Stimulated activated CD4-positive, alpha-beta T cell treated with anti-CD3 and anti-CD28 coated beads, Interleukin-4, amount 100 ng/mL, for 24 hours (primary cell): ENCODE results near the gene PRKRIP1.
"Not testable (repeated sequence)": the region's sequence is repeated elsewhere in the genome, so short reads cannot be mapped to it uniquely, and the experiment has no call there.

Experiments
- DNase-seq: peaks from one replicate; pipeline ENCODE4 v3.0.0-alpha.2; 2020

The PRKRIP1 gene

DNA sequence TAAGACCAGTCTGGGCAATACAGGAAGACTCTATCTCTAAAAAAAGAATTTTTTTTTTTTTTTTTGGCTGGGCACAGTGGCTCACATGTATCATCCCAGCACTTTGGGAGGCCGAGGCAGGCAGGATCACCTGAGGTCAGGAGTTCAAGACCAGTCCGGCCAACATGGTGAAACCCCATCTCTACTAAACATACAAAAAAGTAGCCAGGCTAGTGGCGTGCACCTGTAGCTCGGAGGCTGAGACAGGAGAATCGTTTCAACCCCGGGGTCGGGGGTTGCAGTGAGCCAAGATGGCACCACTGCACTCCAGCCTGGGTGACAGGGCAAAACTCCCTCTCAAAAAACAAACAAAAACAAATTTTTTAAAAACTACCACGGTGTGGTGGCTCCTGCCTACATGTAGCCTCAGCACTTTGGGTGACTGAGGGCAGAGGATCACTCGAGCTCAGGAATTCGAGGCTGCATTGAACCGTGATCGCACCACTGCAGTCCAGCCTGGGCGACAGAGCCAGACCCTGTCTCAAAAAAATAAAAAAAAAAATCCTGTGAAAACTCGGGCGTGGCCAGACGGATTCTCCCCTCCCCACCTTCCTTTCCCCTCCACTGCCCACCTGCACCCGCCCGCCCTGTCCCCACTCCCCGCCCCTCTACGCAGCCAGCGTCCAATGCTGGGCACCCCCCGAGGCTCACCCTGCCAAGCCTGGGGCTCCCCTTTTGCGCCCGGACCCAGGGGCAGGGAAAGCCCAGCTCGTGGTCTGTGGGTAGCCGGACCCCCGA lies 36.5 kb downstream of the PRKRIP1 start:
- no peak for DNase-seq

DNA sequence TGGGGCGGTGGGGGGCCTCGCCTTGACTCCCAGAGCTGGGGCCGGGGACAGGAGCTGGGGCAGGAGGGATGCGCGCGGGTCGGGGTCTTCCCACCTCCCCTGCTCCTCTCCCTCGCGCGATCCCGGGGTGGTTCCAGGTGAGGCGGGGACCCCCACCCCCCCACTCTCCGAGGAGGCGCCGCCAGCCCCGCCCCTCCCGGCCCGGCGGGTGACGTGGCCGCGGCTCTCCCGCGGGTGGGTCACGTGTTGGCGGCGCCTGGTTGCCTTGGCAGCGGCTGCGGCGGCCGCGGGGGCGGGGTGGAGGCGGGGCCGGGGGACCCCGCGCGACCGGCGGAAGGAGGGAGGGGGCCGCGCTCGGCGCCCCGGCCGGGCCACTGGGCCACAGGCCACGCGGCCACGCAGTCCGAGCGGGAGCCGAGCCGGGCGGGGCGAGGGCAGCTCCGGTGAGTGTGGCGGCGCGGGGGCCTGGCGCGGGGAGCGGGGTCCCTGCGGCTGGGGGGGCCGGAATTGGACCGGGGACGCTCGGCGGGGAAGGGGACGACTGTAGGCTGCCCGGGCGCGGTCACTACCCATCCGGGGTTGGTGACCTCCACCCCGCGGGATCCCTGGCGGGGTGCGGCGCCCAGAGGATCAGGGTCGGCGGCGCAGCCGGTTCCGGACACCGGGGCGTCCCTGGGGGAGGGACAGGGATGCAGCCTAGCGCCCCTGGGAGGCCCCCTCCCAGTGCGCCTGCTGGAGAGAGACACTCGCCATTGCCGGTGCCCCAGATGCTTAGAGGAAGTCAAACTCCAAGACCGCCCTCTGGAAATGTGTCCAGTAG lies 37.3 kb downstream of the PRKRIP1 start, which contains the start of gene ORAI2:
Gene ORAI2, plus strand, starts transcription at position 357 of the 820 bp plus-strand sequence. CDS start 5,382 bp downstream, outside the sequence.
- DNase-seq: peak; percentile 86

DNA sequence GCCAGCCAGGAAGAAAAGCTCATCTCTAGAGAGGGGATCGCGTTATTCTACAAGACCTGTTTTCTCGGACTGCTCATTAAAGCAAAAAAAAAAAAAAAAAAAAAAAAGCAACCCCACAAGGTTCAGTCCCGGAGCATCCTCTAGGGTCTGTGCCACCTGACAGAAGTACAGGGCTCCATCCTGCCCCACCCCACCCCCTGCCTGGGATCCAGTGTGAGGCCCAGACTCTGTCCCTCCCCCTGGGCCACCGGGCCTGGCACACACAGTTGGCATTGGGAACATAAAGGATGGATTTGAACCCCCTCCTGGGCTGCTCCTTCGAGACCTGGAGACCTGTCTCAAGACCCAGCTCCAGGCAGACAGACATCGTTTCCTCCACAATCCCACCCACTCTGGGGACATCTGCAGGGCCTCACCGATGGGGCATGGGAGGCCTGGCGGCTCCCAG lies 37.9 kb downstream of the PRKRIP1 start:
- no peak for DNase-seq

DNA sequence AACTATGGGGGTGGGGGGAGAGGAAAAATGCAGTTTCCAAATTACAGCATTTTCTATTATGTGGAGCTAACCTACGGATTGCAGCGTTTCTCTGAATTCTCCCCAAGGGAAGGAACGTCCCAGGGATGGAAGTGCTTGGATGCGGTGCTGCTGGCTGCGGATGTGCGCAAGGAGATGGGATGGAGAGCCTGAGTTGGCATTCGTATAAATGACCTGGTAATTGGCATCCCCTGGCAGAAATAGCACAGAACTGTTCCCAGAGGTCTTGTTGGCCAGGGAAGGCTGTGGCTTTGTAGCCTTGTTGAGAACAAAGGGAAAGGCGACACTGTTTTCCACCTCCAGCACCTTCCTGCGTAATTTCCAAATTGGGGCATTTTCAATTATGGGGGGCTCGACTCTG lies 40.0 kb downstream of the PRKRIP1 start:
- DNase-seq: no peak

DNA sequence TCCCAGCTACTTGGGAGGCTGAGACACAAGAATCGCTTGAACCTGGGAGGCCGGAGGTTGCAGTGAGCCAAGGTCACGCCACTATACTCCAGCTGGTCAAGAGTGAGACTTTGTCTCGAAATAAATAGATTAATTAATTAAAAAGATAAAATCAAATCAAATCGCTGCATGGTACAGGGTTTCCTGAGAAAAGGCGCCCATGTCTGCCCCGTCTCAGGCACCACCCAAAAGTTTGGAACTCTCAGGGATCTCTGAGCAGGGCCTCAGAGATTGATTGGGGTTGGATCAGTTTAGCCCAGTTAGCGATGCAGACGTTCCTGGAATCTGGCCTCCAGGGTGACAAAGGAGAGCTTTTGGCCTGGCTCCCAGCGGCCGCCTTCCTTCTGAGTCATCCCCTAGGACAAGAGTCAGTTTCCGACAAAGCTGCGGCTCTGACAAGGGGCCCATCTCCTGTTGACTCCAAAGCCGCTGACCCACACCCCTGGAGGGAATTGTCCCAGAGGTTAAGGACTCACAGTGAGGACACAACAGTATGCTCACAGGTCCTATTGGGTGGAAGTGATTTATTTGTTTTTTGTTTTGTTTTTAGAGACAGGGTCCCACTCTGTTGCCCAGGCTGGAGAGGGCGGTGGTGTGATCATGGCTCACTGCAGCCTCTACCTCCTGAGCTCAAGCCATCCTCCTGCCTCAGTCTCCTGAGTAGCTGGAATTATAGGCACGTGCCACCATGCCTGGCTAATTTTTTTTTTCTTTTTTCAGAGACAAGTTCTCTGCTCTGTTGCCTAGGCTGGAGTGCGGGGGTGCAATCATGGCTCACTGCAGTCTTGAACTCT lies 44.0 kb downstream of the PRKRIP1 start:
- DNase-seq: no peak

DNA sequence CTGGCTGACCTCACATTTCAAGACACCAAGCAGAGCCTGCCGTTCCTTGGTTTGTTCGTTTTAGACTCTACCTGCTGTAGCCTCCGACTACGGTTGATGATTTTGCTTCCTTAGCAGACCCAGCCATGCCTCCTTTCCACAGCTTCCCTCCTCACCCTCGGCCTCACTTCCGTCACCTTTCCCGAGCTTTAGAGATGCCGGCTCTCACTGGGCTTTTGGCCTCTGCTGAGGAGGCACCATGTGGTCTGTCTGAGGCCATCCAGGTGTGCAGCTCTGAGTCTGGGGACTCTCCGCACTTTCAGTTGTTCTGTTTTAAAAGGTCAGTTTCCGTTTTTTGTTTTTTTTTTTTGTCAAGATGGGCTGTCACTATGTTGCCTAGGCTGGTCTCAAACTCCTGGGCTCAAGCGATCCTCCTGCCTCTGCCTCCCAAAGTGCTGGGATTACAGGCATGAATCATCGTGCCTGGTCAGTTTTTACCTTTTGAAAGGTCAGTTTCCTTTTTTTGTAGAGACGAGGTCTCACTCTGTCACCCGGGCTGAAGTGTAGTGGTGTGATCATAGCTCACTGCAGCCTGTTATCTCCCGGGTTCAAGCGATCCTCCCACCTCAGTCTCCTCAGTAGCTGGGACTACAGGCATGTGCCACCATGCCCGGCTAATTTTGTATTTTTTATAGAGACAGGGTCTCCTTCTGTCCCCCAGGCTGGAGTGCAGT lies 49.0 kb downstream of the PRKRIP1 start:
- DNase-seq: no peak

DNA sequence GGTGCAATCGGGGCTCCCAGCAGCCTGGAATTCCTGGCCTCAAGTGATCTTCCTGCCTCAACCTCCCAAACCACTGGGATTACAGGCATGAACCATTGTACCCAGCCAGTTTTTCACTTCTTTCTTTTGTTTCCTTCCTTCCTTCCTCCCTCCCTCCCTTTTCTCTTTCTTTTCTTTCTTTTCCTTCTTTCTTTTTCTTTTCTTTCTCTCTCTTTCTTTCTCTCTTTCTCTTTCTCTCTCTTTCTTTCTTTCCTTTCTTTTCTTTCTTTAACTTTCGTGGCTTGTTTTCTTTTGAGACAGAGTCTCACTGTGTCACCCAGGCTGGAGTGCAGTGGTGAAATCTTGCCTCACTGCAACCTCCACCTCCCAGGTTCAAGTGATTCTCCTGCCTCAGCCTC lies 49.5 kb downstream of the PRKRIP1 start:
- no peak for DNase-seq

DNA sequence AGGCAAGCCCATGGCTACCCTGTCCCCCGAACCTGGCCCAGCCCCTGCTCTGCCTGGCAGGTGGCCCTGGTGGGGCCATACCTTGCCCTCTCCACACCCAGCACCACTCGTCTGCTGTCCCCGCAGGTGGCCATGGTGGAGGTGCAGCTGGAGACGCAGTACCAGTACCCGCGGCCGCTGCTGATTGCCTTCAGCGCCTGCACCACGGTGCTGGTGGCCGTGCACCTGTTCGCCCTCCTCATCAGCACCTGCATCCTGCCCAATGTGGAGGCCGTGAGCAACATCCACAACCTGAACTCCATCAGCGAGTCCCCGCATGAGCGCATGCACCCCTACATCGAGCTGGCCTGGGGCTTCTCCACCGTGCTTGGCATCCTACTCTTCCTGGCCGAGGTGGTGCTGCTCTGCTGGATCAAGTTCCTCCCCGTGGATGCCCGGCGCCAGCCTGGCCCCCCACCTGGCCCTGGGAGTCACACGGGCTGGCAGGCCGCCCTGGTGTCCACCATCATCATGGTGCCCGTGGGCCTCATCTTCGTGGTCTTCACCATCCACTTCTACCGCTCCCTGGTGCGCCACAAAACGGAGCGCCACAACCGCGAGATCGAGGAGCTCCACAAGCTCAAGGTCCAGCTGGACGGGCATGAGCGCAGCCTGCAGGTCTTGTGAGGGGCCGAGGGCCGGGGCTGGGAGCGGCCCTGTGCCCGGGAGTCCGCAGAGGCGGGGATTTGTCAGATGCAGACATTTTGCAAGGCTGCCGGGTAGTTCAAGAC lies 50.4 kb downstream of the PRKRIP1 start:
- DNase-seq: no peak

DNA sequence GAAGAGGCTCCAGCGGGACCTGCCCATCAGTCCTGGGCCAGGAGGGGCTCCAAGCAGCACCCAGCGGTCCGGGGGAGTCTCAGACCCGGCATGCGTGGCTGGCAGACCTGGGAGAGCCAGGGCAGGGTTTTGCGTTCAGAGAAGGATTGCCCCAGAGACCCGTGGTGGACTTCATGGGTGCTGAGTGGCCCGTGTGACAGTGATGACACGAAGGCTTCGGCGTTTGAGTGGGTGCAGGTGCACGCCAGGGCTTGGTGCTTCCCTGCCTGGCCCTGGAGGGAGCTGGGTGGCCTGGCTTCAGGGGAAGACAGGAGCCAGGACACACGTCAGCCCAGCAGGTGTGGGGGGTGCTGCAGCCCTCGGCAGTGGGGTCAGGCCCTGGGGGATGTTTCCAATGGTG lies 51.1 kb downstream of the PRKRIP1 start:
- no peak for DNase-seq

DNA sequence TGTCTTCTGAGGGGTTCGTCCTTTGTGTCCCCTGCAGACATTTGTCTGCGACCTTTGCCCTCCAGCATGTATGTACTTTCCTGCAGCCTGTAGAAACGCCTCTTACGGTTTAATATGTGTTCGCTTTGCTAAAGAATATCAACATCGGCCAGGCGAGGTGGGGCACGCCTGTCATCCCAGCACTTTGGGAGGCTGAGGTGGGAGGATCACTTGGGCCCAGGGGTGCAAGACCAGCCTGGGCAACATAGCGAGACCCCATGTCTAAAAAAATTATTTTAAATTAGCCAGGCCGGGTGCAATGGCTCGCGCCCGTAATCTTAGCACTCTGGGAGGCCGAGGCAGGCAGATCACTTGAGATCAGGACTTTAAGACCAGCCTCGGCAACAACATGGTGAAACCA lies 53.0 kb downstream of the PRKRIP1 start:
- DNase-seq: no peak

DNA sequence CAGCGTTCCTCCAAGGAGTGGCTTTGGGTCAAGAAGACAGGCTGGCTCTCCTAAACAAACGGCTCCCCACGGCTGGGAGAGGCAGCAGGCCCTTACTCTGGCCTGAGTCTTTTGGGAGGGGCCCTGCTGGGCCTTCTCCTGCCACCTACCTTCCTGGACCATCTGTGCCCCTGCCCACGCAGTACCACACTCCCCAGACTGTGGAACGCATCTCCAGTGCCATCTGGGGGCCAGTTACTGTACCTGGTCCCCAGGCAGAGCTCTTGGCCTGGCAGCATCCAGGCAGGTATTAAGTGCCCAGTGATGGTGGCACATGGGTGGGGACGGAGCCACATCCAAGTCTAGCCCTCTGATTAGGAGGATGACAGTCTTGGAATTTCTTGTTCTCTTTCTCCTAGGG lies 54.1 kb downstream of the PRKRIP1 start:
- DNase-seq: peak; percentile 60

DNA sequence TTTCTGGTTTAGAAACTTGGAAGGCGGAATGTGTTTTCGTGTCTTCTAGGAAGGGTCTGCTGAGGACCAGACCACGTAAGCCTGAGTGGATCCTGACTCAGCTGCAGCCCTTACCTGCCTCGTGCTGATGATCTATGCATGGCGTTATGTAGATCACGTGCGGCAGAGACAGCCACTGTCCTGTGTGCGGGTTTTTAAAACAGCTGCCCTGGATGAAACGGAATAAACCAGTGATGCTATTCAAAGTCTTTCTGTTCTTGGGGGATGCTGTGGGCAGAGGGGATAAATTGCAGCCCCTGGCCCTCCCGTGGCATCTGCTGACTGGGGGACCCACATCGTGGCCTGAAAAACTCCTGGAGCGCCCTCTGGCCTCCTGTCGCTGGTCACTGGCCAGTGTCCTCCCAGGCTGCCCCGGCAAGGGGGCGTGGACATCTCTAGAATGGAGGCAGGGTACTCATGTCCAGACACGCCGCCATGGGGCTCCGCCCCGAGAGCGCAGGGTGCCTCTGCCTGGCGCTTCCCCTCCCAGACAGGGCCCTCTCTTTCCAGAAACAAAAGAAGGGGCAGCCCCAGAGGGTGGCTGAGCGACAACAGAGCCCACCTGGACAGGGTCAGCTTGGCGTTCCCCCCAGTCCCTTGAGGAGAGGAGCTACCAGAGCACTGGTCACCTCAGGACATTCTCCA lies 55.4 kb downstream of the PRKRIP1 start:
- DNase-seq: no peak

DNA sequence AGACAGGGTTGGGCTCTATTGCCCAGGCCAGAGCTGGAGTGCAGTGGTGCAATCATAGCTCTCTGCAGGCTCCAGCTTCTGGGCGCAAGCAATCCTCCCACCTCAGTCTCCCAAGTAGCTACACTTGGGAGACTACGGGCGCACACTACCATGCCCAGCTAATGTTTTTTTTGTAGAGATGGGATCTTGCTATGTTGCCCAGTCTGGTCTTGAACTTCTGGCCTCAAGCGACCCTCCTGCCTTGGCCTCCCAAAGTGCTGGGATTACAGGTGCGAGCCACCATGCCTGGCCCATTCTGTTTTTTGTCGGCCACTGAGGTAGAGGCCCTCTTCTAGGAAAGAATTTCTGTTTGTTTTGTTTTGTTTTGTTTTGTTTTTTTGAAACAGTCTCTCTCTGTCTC lies 56.3 kb downstream of the PRKRIP1 start:
- no peak for DNase-seq

DNA sequence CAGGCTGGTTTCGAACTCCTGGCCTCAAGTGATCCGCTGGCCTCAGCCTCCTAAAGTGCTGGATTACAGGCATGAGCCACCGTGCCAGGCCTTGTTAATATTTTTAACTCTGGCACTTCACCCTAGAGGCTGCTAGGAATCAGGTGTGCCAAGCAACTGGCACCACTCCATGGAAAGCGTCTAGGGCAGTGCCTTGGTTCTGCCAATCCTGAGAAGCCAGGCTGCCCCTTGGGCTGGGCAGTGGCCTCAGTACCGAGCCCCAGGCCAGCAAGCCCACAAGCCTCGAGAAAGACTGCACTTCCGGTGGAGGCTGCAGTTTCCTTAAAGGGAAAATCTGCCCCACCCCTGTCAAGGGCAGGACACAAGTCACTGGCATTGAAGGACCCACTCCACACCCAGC lies 57.2 kb downstream of the PRKRIP1 start:
- no peak for DNase-seq

DNA sequence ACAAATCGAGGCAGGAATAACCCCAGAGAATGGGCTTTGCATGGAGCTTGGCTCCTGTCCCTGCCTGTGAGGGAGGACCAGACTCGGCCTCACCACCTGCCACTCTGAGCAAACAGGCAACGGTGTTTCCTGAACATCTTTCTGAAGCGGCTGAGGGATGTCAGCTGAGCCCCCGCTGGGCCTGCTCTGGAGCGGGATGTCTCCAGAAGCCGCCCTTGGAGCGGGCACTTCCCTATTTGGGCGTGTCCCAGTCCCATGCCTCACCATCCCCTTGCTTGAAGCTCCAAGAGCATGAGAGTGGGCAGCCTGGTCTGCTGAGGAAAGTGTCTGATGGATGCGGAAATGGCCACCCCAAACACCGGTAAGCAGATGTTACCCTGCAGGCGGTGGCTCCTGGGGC lies 58.3 kb downstream of the PRKRIP1 start:
- DNase-seq: no peak

DNA sequence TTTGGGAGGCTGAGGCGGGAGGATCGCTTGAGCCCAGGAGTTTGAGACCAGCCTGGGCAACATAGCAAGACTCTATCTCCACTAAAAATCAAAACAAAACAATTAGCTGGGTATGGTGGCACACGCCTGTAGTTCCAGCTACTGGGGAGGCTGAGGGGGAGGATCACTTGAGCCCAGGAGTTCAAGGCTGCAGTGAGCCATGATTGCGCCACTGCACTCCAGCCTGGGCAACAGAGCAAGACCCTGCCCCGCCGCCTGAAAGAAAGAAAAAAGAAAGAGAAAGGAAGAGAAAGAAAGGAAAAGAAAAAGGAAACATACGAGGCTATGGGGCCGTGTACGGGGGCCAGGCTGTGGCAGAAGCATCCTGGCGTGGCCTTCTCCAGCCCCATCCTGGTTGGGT lies 58.8 kb downstream of the PRKRIP1 start:
- not testable (repeated sequence) for DNase-seq

DNA sequence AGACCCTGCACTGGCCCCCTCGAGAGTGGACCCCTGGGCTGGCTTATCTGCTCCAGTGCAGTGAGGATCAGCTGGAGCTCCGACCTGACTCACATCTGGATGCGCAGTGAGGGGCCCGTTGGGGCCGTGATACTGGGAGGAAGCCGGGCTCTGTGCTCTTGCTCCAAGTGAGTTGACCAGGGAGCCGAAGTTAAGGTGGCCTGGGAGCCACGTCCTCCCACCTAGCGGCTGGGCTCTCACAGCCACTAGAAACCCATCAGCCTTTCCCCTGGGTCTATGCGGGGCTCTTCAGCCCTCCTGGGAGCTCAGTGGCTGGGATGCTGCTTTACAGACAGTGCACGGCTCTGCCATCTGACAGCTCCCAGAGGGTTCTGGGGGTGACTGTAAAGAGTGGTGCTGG lies 59.4 kb downstream of the PRKRIP1 start:
- no peak for DNase-seq

DNA sequence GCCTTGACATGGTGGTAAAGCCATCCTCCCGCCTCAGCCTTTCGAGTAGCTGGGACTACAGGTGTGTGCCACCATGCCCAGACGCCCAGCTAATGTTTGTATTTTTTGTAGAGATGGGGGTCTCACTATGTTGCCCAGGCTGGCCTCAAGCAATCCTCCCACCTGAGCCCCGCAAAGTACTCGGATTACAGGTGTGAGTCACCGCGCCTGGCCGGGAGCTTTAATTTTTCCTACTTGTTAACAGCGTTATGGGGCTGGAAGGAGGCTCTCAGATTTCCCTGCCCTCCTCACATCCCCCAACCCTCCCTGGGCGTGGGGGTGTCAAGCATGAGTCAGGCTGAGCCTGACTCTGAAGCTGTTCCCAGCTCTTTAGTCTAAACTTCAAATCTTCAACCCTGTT lies 60.2 kb downstream of the PRKRIP1 start:
- no peak for DNase-seq

DNA sequence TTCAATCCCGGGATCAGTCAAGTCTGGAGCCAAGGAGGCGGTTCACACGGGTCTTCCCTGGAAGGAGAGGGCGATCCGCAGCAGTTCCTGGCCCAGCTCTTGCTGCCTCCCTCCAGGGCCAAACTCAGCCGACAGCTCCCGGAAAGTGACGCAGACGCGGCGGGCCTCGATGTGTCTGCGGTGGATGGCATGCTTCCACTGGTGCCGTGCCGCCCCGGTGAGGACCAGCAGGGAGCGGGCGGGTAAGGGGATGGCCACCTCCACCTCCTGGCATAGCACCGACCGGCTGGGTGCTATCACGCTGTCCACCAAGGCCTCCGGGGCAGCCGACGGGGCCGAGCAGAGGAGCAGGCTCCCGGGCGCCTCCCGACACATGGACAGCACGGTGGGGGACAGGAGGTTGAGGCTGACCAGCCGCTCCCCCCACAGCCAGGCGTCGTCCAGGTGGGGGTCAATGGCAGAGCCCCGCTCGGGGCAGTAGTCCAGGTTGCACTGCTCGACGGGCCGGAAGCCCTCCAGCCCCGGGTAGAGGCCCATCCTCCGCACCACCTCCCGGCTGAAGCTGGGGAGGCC lies 61.3 kb downstream of the PRKRIP1 start:
- no peak for DNase-seq

DNA sequence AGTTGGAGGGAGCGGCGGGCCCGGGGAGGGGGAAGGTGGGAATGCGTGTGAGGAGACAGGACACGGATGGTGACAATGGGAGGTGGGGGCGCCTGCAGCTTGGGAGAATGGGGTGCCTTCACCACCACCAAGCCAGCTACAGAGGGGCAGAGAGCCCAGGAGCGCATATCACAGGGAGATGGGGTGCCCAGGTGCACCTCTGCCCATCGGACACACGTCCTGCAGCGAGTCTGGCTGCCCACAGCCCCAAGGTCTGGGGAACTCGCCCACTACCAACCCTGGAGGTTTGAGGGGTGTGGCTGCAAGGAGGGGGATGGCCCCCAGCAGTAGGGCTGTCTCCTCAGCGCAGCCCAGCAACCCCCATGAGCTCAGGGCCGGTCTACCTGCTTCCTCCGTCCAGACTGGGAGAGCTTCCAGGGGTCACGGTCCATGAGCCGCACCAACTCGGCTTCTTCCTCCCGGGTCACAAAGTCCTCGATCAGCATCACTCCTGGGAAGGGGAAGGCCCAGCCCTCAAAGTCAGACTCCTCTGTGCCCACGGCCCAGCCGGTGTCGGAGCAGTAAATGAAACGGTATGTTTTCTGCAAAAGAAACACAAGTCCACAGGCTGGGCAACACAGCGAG lies 63.2 kb downstream of the PRKRIP1 start:
- no peak for DNase-seq
